ENCODE results near the gene CELF2. TPM values are rescaled to one million over a fixed set of nuclear protein-coding genes. Genes with fewer than 3 reads are reported as not detected.
"Not testable (repeated sequence)": the region's sequence is repeated elsewhere in the genome, so short reads cannot be mapped to it uniquely, and the experiment has no call there.

The CELF2 gene
- total RNA-seq, 4 donors from 2014 or later = 27.0 to 44.1 (median 31.3) TPM

- in situ Hi-C loops (cut with MboI; ENCODE audit: low pct_ligation_motif_present in 1 of 4, low pct_unique_long_range_greater_than_20kb in 1 of 4, low sequenced_read_pairs in 3 of 4) (no loop called here), intact Hi-C loops (cut with DNase I; ENCODE audit: low total_unique reads) (no loop called here)
- 73% methylated on average over 4 of the region's 4 CpGs; no CpG with 5 or more reads in 1 of the 2 donors for WGBS, 2 donors (ENCODE audit: low coverage in 1 of 2)
- H3K27me3 ChIP-seq = no peaks in the 10 kb centered on the region
- H3K36me3 ChIP-seq = no peaks in the 10 kb centered on the region
- H3K9me3 ChIP-seq = no peaks in the 10 kb centered on the region
- TF ChIP-seq EP300 (IDR thresholded peaks at IDR 0.05; ENCODE audit: low read depth) (no peak), CTCF (IDR thresholded peaks at IDR 0.05) (no peak), POLR2AphosphoS5 (IDR thresholded peaks at IDR 0.05) (no peak), POLR2A (IDR thresholded peaks at IDR 0.05) (no peak)
- DNase-seq = no peak
- H3K4me1 ChIP-seq = no peaks in the 10 kb centered on the region
- no peak overlapping the region for H3K4me3 ChIP-seq
- H3K27ac ChIP-seq = no peak overlapping the region
Measured at GRCh38 chr10:11358923-11359575, 341.4 kb downstream of the CELF2 start.

- no peaks in the 10 kb centered on the region for H3K27me3 ChIP-seq
- H3K27ac ChIP-seq = no peak overlapping the region
- H3K9me3 ChIP-seq = no peaks in the 10 kb centered on the region
- no peak for TF ChIP-seq CTCF (IDR thresholded peaks at IDR 0.05)
- no peak for TF ChIP-seq POLR2A (IDR thresholded peaks at IDR 0.05)
- in situ Hi-C loops (cut with MboI; ENCODE audit: low pct_ligation_motif_present in 1 of 4, low pct_unique_long_range_greater_than_20kb in 1 of 4, low sequenced_read_pairs in 3 of 4) = no loop called here
- 88% methylated on average over 3 of the region's 3 CpGs; no CpG with 5 or more reads in 1 of the 2 donors for WGBS, 2 donors (ENCODE audit: low coverage in 1 of 2)
- no peak overlapping the region for H3K4me3 ChIP-seq
- DNase-seq = no peak
- H3K4me1 ChIP-seq = no peaks in the 10 kb centered on the region
- H3K36me3 ChIP-seq = no peaks in the 10 kb centered on the region
- intact Hi-C loops (cut with DNase I; ENCODE audit: low total_unique reads) = no loop called here
Measured at GRCh38 chr10:11359869-11360268, 342.2 kb downstream of the CELF2 start.

GRCh38 chr10:11363497-11363896 lies 345.8 kb downstream of the CELF2 start:
- in situ Hi-C loops (cut with MboI; ENCODE audit: low pct_ligation_motif_present in 1 of 4, low pct_unique_long_range_greater_than_20kb in 1 of 4, low sequenced_read_pairs in 3 of 4) = no loop called here
- no peak overlapping the region for H3K27ac ChIP-seq

GRCh38 chr10:11364241-11364640 lies 346.6 kb downstream of the CELF2 start:
- intact Hi-C loops (cut with DNase I; ENCODE audit: low total_unique reads) = no loop called here
- no peak for DNase-seq
- TF ChIP-seq EP300 (IDR thresholded peaks at IDR 0.05; ENCODE audit: low read depth) (no peak), CTCF (IDR thresholded peaks at IDR 0.05) (no peak), POLR2AphosphoS5 (IDR thresholded peaks at IDR 0.05) (no peak), POLR2A (IDR thresholded peaks at IDR 0.05) (no peak)
- in situ Hi-C loops (cut with MboI; ENCODE audit: low pct_ligation_motif_present in 1 of 4, low pct_unique_long_range_greater_than_20kb in 1 of 4, low sequenced_read_pairs in 3 of 4) = no loop called here
- no peaks in the 10 kb centered on the region for H3K27me3 ChIP-seq
- no peaks in the 10 kb centered on the region for H3K36me3 ChIP-seq
- 76 to 83% methylated on average over 1 of the region's 1 CpG for WGBS, 2 donors (ENCODE audit: low coverage in 1 of 2)
- no peak overlapping the region for H3K27ac ChIP-seq
- no peaks in the 10 kb centered on the region for H3K9me3 ChIP-seq
- no peaks in the 10 kb centered on the region for H3K4me1 ChIP-seq
- no peak overlapping the region for H3K4me3 ChIP-seq

More at GRCh38 chr10:11363497-11363896, 345.8 kb downstream of the CELF2 start:
- WGBS, 2 donors (ENCODE audit: low coverage in 1 of 2) = 82% methylated on average over 7 of the region's 7 CpGs; no CpG with 5 or more reads in 1 of the 2 donors
- no peak for DNase-seq
- H3K27me3 ChIP-seq = no peaks in the 10 kb centered on the region
- H3K4me1 ChIP-seq = no peaks in the 10 kb centered on the region
- intact Hi-C loops (cut with DNase I; ENCODE audit: low total_unique reads) = no loop called here
- H3K9me3 ChIP-seq = no peaks in the 10 kb centered on the region
- H3K4me3 ChIP-seq = no peak overlapping the region
- H3K36me3 ChIP-seq = no peaks in the 10 kb centered on the region
- TF ChIP-seq POLR2AphosphoS5 (IDR thresholded peaks at IDR 0.05) = no peak
- TF ChIP-seq POLR2A (IDR thresholded peaks at IDR 0.05) = no peak

- H3K4me3 ChIP-seq; H3K4me1 ChIP-seq; H3K9me3 ChIP-seq; H3K27me3 ChIP-seq; H3K36me3 ChIP-seq; DNase-seq; in situ Hi-C loops (cut with MboI; ENCODE audit: low pct_ligation_motif_present in 1 of 4, low pct_unique_long_range_greater_than_20kb in 1 of 4, low sequenced_read_pairs in 3 of 4); H3K27ac ChIP-seq; intact Hi-C loops (cut with DNase I; ENCODE audit: low total_unique reads): not testable (repeated sequence)
- WGBS, 2 donors (ENCODE audit: low coverage in 1 of 2) = 78% methylated on average over 4 of the region's 4 CpGs; no CpG with 5 or more reads in 1 of the 2 donors
Measured at GRCh38 chr10:11366889-11367288, 349.2 kb downstream of the CELF2 start.
